Upper lobe of right lung (tissue), 1 donor: ENCODE data around the gene KLF16. TPM values are rescaled to one million over a fixed set of nuclear protein-coding genes. Genes with fewer than 3 reads are reported as not detected.

Experiments
- ATAC-seq: fragments of 200-7000 bp; cut with Tn5 transposase; one replicate; pipeline ENCODE4 v1.9.1; 2020; ENCODE audit warnings: mild to moderate bottlenecking, moderate library complexity
- DNase-seq: peaks from one replicate; pipeline ENCODE4 v3.0.0-alpha.2; 2020
- H3K27ac ChIP-seq: fragments of 200-600 bp; one replicate; pipeline ENCODE4 v1.8.0; 2022
- H3K27me3 ChIP-seq: fragments of 200-600 bp; one replicate; pipeline ENCODE4 v1.8.0; 2022; ENCODE audit warnings: mild to moderate bottlenecking
- H3K36me3 ChIP-seq: fragments of 200-600 bp; one replicate; pipeline ENCODE4 v1.8.0; 2022
- H3K4me1 ChIP-seq: fragments of 200-600 bp; one replicate; pipeline ENCODE4 v1.8.0; 2022
- H3K4me3 ChIP-seq: fragments of 200-600 bp; one replicate; pipeline ENCODE4 v1.8.0; 2022; ENCODE audit warnings: mild to moderate bottlenecking
- H3K9me3 ChIP-seq: fragments of 200-600 bp; one replicate; pipeline ENCODE4 v1.8.0; 2022
- intact Hi-C: fragments of 100-400 bp; cut with DNase I; formaldehyde crosslinking; loops from one replicate; pipeline ENCODE4 v1.11.0; 2022
- total RNA-seq: library from RNA; stranded (reverse); fragmentation: NEBNext Ultra II Directional; extraction: Animal tissue kit (Norgen Biotek cat#: 25700); gene quantifications from one replicate; pipeline ENCODE4 v1.2.1, GENCODE V29; 2021
- TF ChIP-seq, protein P1 (sequence below): fragments of 200-600 bp; IDR thresholded peaks from one replicate; pipeline ENCODE4 v1.8.0; 2022; ENCODE audit warnings: antibody characterized with exemption
- donor health status: DM: no; HTN: yes; CAD: no; lungs with severe emphysema.

Gene KLF16
- total RNA-seq, 1 donor from 2014 or later: 28.0 TPM

DNA sequence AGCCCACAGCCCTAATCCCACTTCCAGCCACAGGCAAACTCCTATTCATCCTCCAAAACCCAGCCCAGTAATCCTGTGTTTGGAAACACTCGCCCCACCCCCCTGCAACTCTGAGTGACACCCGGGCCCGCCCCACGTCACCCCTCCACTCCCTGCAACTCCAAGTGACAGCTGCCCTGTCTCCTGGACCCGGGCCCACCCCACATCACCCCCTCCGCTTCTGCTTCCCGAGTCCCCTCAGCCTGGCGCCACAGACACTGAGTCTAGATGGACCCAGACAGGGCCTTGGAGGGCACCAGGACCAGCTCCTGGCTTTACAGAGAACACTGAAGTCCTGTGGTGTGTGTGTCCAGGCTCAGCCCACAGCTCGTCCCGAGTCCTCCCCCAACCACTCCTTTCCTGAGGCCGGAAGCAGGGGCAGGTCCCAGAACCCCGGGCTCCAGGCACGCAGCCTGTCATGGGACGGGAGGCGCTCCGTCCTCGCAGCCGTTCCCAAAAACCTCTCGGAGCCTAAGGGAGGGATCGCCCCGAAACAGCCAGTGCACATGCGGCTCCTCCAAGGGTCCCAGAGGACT, 22.8 kb downstream of the KLF16 start:
- Histone ChIP-seq H3K27ac (peak overlapping the region; percentile 47), H3K4me3 (peak overlapping the region; percentile 38), H3K27me3 (no peaks in the 10 kb centered on the region), H3K4me1 (peaks cover 56% of the 10 kb centered on the region), H3K36me3 (no peaks in the 10 kb centered on the region), H3K9me3 (no peaks in the 10 kb centered on the region)
- TF ChIP-seq, protein P1, sequence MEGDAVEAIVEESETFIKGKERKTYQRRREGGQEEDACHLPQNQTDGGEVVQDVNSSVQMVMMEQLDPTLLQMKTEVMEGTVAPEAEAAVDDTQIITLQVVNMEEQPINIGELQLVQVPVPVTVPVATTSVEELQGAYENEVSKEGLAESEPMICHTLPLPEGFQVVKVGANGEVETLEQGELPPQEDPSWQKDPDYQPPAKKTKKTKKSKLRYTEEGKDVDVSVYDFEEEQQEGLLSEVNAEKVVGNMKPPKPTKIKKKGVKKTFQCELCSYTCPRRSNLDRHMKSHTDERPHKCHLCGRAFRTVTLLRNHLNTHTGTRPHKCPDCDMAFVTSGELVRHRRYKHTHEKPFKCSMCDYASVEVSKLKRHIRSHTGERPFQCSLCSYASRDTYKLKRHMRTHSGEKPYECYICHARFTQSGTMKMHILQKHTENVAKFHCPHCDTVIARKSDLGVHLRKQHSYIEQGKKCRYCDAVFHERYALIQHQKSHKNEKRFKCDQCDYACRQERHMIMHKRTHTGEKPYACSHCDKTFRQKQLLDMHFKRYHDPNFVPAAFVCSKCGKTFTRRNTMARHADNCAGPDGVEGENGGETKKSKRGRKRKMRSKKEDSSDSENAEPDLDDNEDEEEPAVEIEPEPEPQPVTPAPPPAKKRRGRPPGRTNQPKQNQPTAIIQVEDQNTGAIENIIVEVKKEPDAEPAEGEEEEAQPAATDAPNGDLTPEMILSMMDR: no peak
- no peak for DNase-seq
- intact Hi-C loops: no loop called here
- peak; percentile 24 for ATAC-seq

DNA sequence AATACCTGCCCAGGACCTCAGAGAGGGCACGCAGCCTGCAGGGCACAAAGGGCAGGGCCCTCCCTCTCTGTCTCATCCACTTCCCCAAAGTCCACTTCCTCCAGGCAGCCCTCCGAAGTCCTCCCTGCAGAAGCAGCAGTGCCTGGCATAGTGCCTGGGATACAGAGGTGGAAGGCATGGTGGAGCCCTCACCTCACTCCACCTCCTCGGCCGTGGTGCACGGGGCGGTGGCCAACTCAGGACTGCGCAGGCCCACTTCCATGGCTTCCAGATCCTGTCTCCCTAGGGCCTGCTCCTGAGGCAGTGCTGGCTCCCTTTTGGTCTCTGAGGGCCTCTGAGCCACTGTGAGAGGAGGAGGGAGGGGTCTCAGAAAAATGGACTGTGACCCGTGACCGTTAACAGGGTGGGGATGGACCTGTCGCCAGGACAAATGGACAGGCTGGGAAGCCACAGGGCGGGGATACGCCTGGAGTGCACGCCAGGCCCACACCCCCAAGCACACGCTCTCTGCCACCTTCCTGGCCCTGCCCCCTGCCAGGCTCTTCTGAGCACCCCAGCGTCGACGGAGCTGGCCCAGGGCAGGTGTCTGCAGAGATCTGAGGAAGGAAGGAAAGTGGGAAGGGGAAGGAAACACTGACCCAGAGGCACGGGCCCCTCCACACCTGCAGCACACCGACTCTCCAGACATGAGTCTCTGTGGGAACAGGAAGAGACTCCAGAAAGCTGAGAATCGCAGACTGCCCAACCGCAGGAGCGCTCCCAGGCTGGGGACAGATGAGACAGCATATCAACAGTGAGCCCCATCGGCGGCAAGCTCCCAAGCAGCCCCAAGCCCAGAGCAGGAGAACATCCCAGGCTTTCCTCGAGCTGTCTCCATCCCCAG, 23.5 kb downstream of the KLF16 start:
- DNase-seq: no peak
- peak; percentile 5 for ATAC-seq
- Histone ChIP-seq H3K4me3 (peak overlapping the region; percentile 8), H3K27me3 (no peaks in the 10 kb centered on the region), H3K4me1 (peaks cover 48% of the 10 kb centered on the region), H3K9me3 (no peaks in the 10 kb centered on the region), H3K27ac (peak overlapping the region; percentile 47), H3K36me3 (no peaks in the 10 kb centered on the region)
- intact Hi-C loops: no loop called here
- TF ChIP-seq, protein P1: no peak

DNA sequence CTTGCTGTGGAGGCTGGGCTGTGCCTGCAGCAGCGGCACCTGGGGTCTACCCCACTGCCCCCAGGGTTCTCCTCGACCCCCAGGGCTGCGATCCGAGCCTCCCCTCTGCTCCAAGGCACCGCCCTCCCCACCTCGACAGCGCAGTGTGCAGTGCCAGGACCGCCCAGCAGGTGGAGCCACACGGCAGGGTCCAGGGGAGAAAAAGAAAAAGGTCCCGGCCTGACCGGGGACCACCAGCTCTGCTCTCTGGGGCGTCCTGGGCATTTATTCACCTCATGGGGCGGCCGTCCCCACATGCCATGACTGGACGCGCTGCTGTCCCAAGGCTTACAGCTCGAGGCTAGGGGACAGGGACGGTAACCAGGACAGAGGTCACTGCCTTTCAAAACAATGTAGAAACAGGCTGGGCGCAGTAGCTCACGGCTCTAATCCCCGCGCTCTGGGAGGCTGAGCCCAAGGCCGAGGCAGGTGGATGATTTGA, 25.7 kb downstream of the KLF16 start:
- no peaks in the 10 kb centered on the region for H3K9me3 ChIP-seq
- H3K4me3 ChIP-seq: no peak overlapping the region
- peaks cover 34% of the 10 kb centered on the region for H3K4me1 ChIP-seq
- no peaks in the 10 kb centered on the region for H3K36me3 ChIP-seq
- intact Hi-C loops: no loop called here
- H3K27me3 ChIP-seq: no peaks in the 10 kb centered on the region
- TF ChIP-seq, protein P1: peak; percentile 87
- DNase-seq (no peak), ATAC-seq (peak; percentile 65)
- no peak overlapping the region for H3K27ac ChIP-seq

DNA sequence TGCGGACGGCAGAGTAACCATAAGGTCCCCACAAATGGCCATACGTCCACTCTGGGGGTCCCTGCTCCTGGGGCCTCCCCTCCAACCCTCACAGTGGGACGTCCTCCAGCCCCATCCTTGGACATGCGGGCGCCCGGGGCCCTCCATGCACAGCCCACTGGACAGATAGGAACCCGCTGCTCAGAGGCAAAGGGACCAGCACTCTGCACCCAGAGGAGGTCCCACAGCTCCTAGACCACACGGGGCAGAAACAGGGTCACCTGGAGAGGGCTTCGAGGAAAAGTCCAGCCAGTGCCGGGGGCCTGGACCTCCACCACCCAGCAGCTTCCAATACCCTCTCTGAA, 26.2 kb downstream of the KLF16 start:
- no peak overlapping the region for H3K4me3 ChIP-seq
- no peak for ATAC-seq
- H3K4me1 ChIP-seq: peaks cover 34% of the 10 kb centered on the region
- DNase-seq: no peak
- TF ChIP-seq, protein P1: no peak
- H3K27me3 ChIP-seq: no peaks in the 10 kb centered on the region
- no peaks in the 10 kb centered on the region for H3K9me3 ChIP-seq
- no peaks in the 10 kb centered on the region for H3K36me3 ChIP-seq
- intact Hi-C loops: no loop called here
- H3K27ac ChIP-seq: no peak overlapping the region

DNA sequence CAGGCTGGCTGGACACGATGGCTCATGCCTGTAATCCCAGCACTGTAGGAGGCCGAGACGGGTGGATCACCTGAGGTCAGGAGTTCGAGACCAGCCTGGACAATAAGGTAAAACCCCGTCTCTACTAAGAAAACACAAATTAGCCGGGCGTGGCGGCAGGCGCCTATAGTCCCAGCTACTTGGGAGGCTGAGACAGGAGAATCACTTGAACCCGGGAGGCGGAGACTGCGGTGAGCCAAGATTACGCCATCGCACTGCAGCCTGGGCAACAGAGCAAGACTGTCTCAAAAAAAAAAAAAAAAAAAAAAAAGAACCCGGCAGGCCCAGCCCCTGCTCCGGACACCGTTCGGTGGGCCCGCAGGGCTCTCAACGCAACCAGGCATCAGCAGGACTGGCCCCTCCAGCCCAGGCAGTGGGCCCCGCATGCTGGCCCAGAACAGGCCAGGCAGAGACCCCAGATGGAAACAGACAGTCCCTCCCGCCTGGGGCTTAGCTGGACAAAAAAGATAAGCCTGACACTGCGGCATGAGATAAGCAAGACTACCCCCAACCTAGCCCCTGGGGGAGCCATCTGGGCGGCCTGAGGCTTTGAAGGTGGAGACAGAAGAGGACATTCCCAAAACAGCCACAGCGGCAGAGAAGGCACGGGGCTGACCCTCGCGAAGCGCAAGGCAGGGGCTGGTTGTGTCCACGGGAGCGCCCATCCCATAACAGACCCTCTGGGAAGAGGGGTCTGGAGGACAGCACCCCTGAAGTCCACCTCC, 26.7 kb downstream of the KLF16 start:
- Histone ChIP-seq H3K4me1 (peaks cover 30% of the 10 kb centered on the region), H3K4me3 (no peak overlapping the region), H3K27me3 (no peaks in the 10 kb centered on the region), H3K36me3 (no peaks in the 10 kb centered on the region), H3K27ac (no peak overlapping the region), H3K9me3 (no peaks in the 10 kb centered on the region)
- intact Hi-C loops: no loop called here
- ATAC-seq: no peak
- TF ChIP-seq, protein P1: no peak
- no peak for DNase-seq
